Measurements from ENCODE around the gene INPP4A. TPM values are rescaled to one million over a fixed set of nuclear protein-coding genes. Genes with fewer than 3 reads are reported as not detected.

INPP4A gene
- total and polyA plus RNA-seq, 8 donors: 20.6 to 34.2 (median 23.5) TPM

DNA sequence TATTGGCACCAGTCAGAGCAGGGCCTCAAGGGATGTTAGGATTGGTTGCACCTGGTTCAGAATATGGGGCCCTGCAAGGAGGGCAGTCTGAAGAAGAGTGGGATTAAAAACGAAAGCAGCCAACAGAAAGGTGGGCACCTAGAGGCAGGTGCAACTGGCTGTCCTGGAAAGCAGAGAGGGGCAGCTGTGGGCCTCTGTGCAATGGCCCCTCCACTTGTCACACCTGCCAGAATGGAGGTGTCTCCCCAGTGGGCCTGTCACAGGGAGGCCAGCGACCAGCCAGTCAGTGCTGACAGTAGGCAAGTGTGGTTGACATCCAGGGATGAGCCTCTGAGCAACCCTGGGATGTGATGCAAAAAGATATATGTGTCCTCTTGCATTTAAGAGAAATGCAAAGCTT lies 37.7 kb downstream of the INPP4A start:
- ATAC-seq (no peak), DNase-seq (no peak)
- peaks cover 21 to 70% of the 10 kb centered on the region in 2 donors for H3K4me1 ChIP-seq
- no peak overlapping the region for H3K4me3 ChIP-seq
- no peaks in the 10 kb centered on the region for H3K36me3 ChIP-seq
- TF ChIP-seq, protein P1, sequence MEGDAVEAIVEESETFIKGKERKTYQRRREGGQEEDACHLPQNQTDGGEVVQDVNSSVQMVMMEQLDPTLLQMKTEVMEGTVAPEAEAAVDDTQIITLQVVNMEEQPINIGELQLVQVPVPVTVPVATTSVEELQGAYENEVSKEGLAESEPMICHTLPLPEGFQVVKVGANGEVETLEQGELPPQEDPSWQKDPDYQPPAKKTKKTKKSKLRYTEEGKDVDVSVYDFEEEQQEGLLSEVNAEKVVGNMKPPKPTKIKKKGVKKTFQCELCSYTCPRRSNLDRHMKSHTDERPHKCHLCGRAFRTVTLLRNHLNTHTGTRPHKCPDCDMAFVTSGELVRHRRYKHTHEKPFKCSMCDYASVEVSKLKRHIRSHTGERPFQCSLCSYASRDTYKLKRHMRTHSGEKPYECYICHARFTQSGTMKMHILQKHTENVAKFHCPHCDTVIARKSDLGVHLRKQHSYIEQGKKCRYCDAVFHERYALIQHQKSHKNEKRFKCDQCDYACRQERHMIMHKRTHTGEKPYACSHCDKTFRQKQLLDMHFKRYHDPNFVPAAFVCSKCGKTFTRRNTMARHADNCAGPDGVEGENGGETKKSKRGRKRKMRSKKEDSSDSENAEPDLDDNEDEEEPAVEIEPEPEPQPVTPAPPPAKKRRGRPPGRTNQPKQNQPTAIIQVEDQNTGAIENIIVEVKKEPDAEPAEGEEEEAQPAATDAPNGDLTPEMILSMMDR (IDR thresholded peaks at IDR 0.05): no peak
- no peaks in the 10 kb centered on the region for H3K9me3 ChIP-seq
- intact Hi-C loops (cut with DNase I): no loop called here
- H3K27ac ChIP-seq: peak overlapping the region in 1 of 2 donors; percentile 49
- H3K27me3 ChIP-seq: no peaks in the 10 kb centered on the region

DNA sequence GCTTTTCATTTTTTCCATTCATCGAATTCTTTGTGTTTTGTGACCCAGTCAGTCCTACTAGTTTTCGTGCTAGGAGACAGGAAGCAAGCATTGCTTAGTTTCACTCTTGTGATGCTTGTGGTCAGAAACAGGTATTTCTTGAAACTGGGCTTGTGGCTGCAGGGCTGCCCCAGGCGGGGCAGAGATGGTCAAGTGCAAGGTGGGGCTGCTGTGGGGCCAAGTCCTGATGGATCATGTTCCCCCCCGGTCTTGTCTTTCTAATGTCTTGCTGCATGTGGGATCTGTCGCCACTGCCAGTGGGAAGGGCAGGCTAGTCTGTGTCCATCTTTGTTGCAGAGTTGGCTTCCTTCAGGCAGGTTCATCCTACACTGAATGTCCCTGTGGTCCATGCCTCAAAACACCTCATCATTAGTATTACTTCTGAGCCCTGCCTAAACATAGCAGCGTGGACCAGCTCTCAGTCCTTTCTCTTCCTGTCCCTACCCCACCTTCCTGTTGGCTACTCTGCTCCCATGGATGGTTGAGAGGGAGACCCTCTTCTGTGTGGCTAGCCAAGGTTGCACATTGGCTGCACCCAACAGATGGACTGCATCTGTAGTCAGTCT lies 38.7 kb downstream of the INPP4A start:
- peak overlapping the region in 1 of 2 donors; percentile 49 for H3K27ac ChIP-seq

DNA sequence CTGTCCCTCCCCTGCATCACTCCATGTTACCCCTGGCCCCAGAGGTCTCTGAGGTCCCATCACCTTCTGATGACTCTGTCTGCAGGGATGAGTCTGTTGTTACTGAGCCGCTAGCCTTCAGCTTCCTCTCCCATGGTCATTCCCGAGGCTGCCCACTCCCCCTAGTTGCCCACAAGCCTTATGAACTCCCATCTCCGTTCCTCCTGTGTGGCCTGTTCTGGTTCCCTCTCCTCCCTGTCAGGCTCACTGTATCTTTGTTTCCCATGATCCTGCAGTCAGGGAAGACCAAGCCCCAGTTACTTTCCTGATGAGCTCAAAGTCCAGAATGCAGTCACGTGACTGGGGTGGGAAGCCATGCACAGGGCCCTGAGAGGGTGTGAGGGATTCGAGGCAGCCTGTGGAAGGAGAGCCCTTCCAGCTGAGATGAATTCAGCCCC lies 39.5 kb downstream of the INPP4A start:
- H3K4me1 ChIP-seq: peaks cover 21 to 67% of the 10 kb centered on the region in 2 donors
- no peak for DNase-seq
- H3K9me3 ChIP-seq: no peaks in the 10 kb centered on the region
- ATAC-seq: no peak
- H3K4me3 ChIP-seq: no peak overlapping the region
- H3K27ac ChIP-seq: no peak overlapping the region
- H3K36me3 ChIP-seq: no peaks in the 10 kb centered on the region
- TF ChIP-seq, protein P1 (IDR thresholded peaks at IDR 0.05): no peak
- intact Hi-C loops (cut with DNase I): no loop called here
- no peaks in the 10 kb centered on the region for H3K27me3 ChIP-seq

More for the DNA sequence above, 38.7 kb downstream of the INPP4A start:
- DNase-seq: peak in 1 of 4 donors; percentile 42
- TF ChIP-seq, protein P1 (IDR thresholded peaks at IDR 0.05): no peak
- Histone ChIP-seq H3K9me3 (no peaks in the 10 kb centered on the region), H3K27me3 (no peaks in the 10 kb centered on the region), H3K4me3 (no peak overlapping the region), H3K36me3 (no peaks in the 10 kb centered on the region), H3K4me1 (peaks cover 21 to 71% of the 10 kb centered on the region in 2 donors)
- peak; percentile 75 for ATAC-seq
- intact Hi-C loops (cut with DNase I): no loop called here

DNA sequence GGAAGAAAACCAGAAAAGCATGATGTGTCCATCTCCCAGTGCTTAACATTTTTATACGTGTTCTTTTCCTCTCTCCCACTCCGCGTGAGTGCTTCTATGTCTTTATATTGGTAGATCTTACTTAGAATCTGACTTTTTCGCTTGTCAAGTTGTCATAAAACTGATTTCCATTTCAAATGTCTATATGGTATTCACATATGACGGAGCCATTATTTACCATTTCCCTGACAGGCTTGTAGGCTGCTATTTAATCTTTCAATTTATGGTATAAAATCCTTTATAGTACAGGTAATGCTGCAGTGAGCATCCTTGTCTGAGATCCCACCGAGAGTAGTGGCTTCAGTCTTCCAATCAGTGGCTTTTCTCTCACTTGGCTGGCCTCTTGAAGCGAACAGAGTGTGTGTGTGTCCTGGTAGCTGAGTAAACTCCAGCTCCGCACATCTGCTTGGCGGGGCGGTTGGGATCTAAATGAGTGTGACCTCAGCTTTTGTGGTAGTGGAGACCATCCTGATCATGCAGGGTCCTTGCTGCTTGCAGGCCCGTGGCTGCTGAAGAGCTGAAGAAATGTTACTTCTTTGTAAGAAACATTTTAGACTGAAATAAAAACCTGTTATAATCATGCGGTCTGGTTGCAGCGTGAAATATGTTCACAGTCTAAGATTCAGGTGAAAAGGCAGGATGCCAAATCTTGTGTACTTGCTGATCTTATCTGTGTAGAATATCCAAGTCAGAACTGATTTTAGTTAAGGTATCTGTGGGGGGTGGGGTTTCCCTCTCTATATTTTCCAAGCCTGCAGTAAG lies 40.2 kb downstream of the INPP4A start:
- Histone ChIP-seq H3K4me3 (no peak overlapping the region), H3K36me3 (no peaks in the 10 kb centered on the region), H3K27me3 (no peaks in the 10 kb centered on the region), H3K27ac (no peak overlapping the region), H3K4me1 (peaks cover 15 to 66% of the 10 kb centered on the region in 2 donors), H3K9me3 (no peaks in the 10 kb centered on the region)
- ATAC-seq (no peak), DNase-seq (no peak)
- TF ChIP-seq, protein P1 (IDR thresholded peaks at IDR 0.05): no peak
- intact Hi-C loops (cut with DNase I): no loop called here

DNA sequence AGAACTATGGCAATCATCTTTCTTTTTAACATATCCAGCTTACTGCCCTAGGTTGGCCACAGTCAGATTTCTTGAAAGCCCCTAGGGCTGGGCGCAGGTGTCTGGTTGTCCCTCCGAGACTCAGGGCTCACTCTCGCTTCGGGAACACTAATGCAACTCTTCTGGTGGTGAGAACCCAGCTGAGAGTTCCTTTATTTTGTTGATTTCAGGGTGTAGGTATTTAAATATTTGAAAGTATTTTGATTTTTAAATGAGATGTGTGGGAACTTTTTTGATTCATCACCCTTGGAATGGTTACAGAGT lies 40.7 kb downstream of the INPP4A start:
- H3K9me3 ChIP-seq: no peaks in the 10 kb centered on the region
- DNase-seq: no peak
- no peak overlapping the region for H3K4me3 ChIP-seq
- intact Hi-C loops (cut with DNase I): no loop called here
- ATAC-seq: no peak
- H3K27ac ChIP-seq: no peak overlapping the region
- TF ChIP-seq, protein P1 (IDR thresholded peaks at IDR 0.05): no peak
- H3K36me3 ChIP-seq: no peaks in the 10 kb centered on the region
- peaks cover 12 to 64% of the 10 kb centered on the region in 2 donors for H3K4me1 ChIP-seq
- H3K27me3 ChIP-seq: no peaks in the 10 kb centered on the region

Measured in left lung (tissue), 10 donors.